ENCODE measurements around the gene ZNF26.
"Not testable (repeated sequence)": the region's sequence is repeated elsewhere in the genome, so short reads cannot be mapped to it uniquely, and the experiment has no call there.

Gene ZNF26

GRCh38 chr12:132953163-132953425, 33.1 kb upstream of the ZNF26 start:
- no peak overlapping the region for H3K4me3 ChIP-seq (ENCODE audit: low read depth, low read length)
- no peak for TF ChIP-seq CTCF (IDR thresholded peaks at IDR 0.05; ENCODE audit: low read depth, low read length)

DNA sequence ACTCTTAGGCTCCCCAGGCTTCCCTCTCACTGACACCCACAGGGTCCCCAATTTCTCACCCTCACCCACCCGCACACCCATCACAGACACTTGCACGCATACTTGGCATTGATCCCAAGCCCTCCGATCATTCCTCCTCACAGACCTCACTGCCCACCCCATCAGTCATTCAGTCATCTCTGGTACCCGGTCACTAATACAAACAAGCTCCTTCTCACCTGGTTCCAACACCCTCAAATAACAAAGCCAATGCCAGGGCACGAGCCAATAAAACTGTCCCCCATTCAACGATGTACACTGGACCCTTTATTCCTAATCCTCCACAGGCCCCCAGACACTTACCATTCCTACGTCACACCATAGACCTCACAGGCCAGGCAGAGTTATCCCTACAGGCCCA, 32.4 kb upstream of the ZNF26 start:
- no peak for TF ChIP-seq CTCF (IDR thresholded peaks at IDR 0.05; ENCODE audit: low read depth, low read length)
- no peak overlapping the region for H3K4me3 ChIP-seq (ENCODE audit: low read depth, low read length)

GRCh38 chr12:132954471-132955048, 31.6 kb upstream of the ZNF26 start:
- no peak for TF ChIP-seq CTCF (IDR thresholded peaks at IDR 0.05; ENCODE audit: low read depth, low read length)
- H3K4me3 ChIP-seq (ENCODE audit: low read depth, low read length), result peak overlapping the region; percentile 83; the same call in 1 of the 2 replicates

- H3K4me3 ChIP-seq (ENCODE audit: low read depth, low read length), result peak overlapping the region; percentile 83
- TF ChIP-seq CTCF (IDR thresholded peaks at IDR 0.05; ENCODE audit: low read depth, low read length), result no peak
These were observed 30.8 kb upstream of the ZNF26 start for GRCh38 chr12:132955094-132956010.

DNA sequence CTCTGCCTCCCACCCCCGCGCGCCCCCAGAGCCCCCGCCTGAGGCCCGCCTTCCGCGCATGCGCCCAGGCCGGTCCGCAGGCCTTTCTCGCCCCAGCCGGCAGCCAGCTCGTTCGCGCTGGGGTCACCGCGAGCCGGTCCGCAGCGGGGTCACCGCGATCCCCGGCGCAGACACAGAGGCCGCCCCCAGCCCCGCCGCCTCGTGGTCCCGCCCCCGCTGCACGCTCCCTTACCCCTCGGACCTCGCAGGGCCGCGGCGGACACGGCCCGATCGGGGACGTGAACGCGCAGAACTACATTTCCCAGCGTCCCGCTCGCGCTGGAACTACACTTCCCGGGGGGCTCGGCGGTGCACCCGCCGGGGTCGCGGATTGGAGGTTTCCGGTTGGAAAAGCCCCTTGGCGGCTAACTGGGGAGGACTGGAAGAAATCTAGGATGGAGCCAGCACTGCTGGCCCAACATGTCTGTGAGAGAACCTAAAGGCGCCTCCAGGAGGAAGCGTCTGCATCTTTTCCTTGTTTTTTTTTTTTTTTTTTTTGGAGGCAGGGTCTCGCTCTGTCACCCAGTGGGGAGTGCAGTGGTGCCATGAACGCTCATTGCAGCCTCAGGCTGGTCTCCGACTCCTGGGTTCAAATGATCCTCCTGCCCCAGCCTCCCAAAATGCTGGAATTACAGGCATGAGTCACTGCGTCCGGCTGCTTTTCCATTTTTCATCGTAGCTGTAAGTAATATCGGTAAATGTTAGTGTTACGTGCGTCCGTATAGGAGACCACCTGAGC, 30.0 kb upstream of the ZNF26 start, which contains the start of gene ZNF605:
Gene ZNF605, minus strand, starts transcription at position 296 of the 778 bp plus-strand sequence. CDS start 10,671 bp downstream, outside the sequence.
- H3K4me3 ChIP-seq (ENCODE audit: low read depth, low read length), result peak within 1 kb of the TSS; percentile 83
- TF ChIP-seq CTCF (IDR thresholded peaks at IDR 0.05; ENCODE audit: low read depth, low read length), result no peak

DNA sequence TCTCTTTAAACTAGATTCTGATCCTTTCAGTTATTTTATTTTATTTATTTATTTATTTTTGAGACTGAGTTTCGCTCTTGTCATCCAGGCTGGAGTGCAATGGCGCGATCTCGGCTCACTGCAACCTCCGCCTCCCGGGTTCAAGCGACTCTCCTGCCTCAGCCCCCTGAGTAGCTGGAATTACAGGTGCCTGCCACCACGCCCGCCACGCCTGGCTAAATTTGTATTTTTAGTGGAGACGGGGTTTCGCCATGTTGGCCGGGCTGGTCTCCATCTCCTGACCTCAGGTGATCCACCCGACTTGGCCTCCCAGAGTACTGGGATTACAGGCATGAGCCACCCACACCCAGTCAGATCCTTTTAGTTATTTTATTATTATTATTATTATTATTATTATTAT, 24.4 kb upstream of the ZNF26 start:
- not testable (repeated sequence) for H3K4me3 ChIP-seq (ENCODE audit: low read depth, low read length)

GRCh38 chr12:132963947-132964346, 22.2 kb upstream of the ZNF26 start:
- H3K4me3 ChIP-seq (ENCODE audit: low read depth, low read length), result not testable (repeated sequence)

DNA sequence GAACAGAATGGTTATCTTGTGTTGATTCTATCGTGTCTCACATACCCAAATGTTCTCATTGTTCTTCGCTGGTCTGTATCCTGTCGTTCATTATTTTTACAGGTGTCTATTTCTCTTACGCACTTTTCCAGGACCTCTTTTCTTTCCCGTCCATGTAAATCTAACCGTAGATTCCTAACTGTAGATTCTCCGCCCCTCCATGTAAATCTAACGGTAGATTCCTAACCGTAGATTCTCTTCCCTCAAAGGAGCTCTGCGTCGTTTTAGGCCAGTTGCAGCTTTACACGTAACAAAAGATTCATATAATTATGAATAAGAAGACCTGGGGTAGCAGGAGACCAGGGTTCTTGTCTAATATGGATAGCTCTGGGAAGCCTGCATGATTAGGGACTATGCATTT, 20.4 kb upstream of the ZNF26 start:
- no peak overlapping the region for H3K4me3 ChIP-seq (ENCODE audit: low read depth, low read length)
- TF ChIP-seq CTCF (IDR thresholded peaks at IDR 0.05; ENCODE audit: low read depth, low read length), result no peak

All from WI38 (cell line).